ENCODE measurements around the gene CD248. TPM values are rescaled to one million over a fixed set of nuclear protein-coding genes. Genes with fewer than 3 reads are reported as not detected.

Gene CD248
- total RNA-seq, 4 donors from 2014 or later, result 2.6 to 36.2 (median 6.5) TPM

- intact Hi-C loops (cut with DNase I; ENCODE audit: low total_unique reads), result loop anchor here (10.0 kb wide), 1 partner anchor 56 kb away; no protein-coding TSS in a partner anchor
- no peaks in the 10 kb centered on the region for H3K9me3 ChIP-seq
- TF ChIP-seq CTCF (IDR thresholded peaks at IDR 0.05), result no peak
- no peak for TF ChIP-seq EP300 (IDR thresholded peaks at IDR 0.05; ENCODE audit: low read depth)
- TF ChIP-seq POLR2AphosphoS5 (IDR thresholded peaks at IDR 0.05), result no peak
- TF ChIP-seq POLR2A (IDR thresholded peaks at IDR 0.05), result no peak
- no peak overlapping the region for H3K27ac ChIP-seq
- H3K4me1 ChIP-seq, result peaks cover 8 to 22% (median 17%) of the 10 kb centered on the region in 4 donors
- DNase-seq, result no peak
- no peaks in the 10 kb centered on the region for H3K27me3 ChIP-seq
- in situ Hi-C loops (cut with MboI; ENCODE audit: low pct_ligation_motif_present in 1 of 4, low pct_unique_long_range_greater_than_20kb in 1 of 4, low sequenced_read_pairs in 3 of 4), result loop anchor here in 1 of 4 donors (10.0 kb wide), 1 partner anchor 56 kb away; no protein-coding TSS in a partner anchor
- H3K4me3 ChIP-seq, result no peak overlapping the region
- no peaks in the 10 kb centered on the region for H3K36me3 ChIP-seq
- 91% methylated on average over 6 of the region's 6 CpGs; no CpG with 5 or more reads in 1 of the 2 donors for WGBS, 2 donors (ENCODE audit: low coverage in 1 of 2)
These were observed 35.8 kb downstream of the CD248 start for GRCh38 chr11:66281001-66281400.

- Histone ChIP-seq H3K4me3 (no peak overlapping the region), H3K9me3 (no peaks in the 10 kb centered on the region), H3K27me3 (no peaks in the 10 kb centered on the region), H3K27ac (no peak overlapping the region), H3K36me3 (peaks cover 0 to 5% (median under 1%) of the 10 kb centered on the region in 4 donors), H3K4me1 (peaks cover 8 to 22% (median 17%) of the 10 kb centered on the region in 4 donors)
- intact Hi-C loops (cut with DNase I; ENCODE audit: low total_unique reads) (loop anchor here (10.0 kb wide), 1 partner anchor 56 kb away; no protein-coding TSS in a partner anchor), in situ Hi-C loops (cut with MboI; ENCODE audit: low pct_ligation_motif_present in 1 of 4, low pct_unique_long_range_greater_than_20kb in 1 of 4, low sequenced_read_pairs in 3 of 4) (loop anchor here in 1 of 4 donors (10.0 kb wide), 1 partner anchor 56 kb away; no protein-coding TSS in a partner anchor)
- WGBS, 2 donors (ENCODE audit: low coverage in 1 of 2), result 80% methylated on average over 5 of the region's 14 CpGs; no CpG with 5 or more reads in 1 of the 2 donors
- no peak for DNase-seq
- TF ChIP-seq EP300 (IDR thresholded peaks at IDR 0.05; ENCODE audit: low read depth) (no peak), POLR2AphosphoS5 (IDR thresholded peaks at IDR 0.05) (no peak), POLR2A (IDR thresholded peaks at IDR 0.05) (no peak), CTCF (IDR thresholded peaks at IDR 0.05) (no peak)
These were observed 36.4 kb downstream of the CD248 start for GRCh38 chr11:66280428-66280827.

- no peaks in the 10 kb centered on the region for H3K27me3 ChIP-seq
- peaks cover 0 to 15% (median 6%) of the 10 kb centered on the region in 4 donors for H3K36me3 ChIP-seq
- TF ChIP-seq CTCF (IDR thresholded peaks at IDR 0.05), result no peak
- no peak for TF ChIP-seq POLR2A (IDR thresholded peaks at IDR 0.05)
- no peak for TF ChIP-seq POLR2AphosphoS5 (IDR thresholded peaks at IDR 0.05)
- no peak for TF ChIP-seq EP300 (IDR thresholded peaks at IDR 0.05; ENCODE audit: low read depth)
- 72 to 81% methylated on average over 10 to 15 of the region's 15 CpGs for WGBS, 2 donors (ENCODE audit: low coverage in 1 of 2)
- H3K9me3 ChIP-seq, result no peaks in the 10 kb centered on the region
- in situ Hi-C loops (cut with MboI; ENCODE audit: low pct_ligation_motif_present in 1 of 4, low pct_unique_long_range_greater_than_20kb in 1 of 4, low sequenced_read_pairs in 3 of 4) (no loop called here), intact Hi-C loops (cut with DNase I; ENCODE audit: low total_unique reads) (no loop called here)
- DNase-seq, result no peak
- peaks cover 8 to 22% (median 17%) of the 10 kb centered on the region in 4 donors for H3K4me1 ChIP-seq
- H3K4me3 ChIP-seq, result no peak overlapping the region
- H3K27ac ChIP-seq, result no peak overlapping the region
These were observed 37.6 kb downstream of the CD248 start for GRCh38 chr11:66279092-66279734.

- Histone ChIP-seq H3K4me3 (peak overlapping the region in 2 of 4 donors; percentile 16 to 34), H3K27ac (no peak overlapping the region), H3K9me3 (no peaks in the 10 kb centered on the region), H3K27me3 (no peaks in the 10 kb centered on the region), H3K4me1 (peaks cover 8 to 22% (median 17%) of the 10 kb centered on the region in 4 donors), H3K36me3 (peaks cover 0 to 22% (median 11%) of the 10 kb centered on the region in 4 donors)
- in situ Hi-C loops (cut with MboI; ENCODE audit: low pct_ligation_motif_present in 1 of 4, low pct_unique_long_range_greater_than_20kb in 1 of 4, low sequenced_read_pairs in 3 of 4), result no loop called here
- DNase-seq, result no peak
- 12% methylated on average over 22 of the region's 45 CpGs; no CpG with 5 or more reads in 1 of the 2 donors for WGBS, 2 donors (ENCODE audit: low coverage in 1 of 2)
- intact Hi-C loops (cut with DNase I; ENCODE audit: low total_unique reads), result no loop called here
- TF ChIP-seq POLR2A (IDR thresholded peaks at IDR 0.05) (no peak), POLR2AphosphoS5 (IDR thresholded peaks at IDR 0.05) (no peak), EP300 (IDR thresholded peaks at IDR 0.05; ENCODE audit: low read depth) (no peak), CTCF (IDR thresholded peaks at IDR 0.05) (no peak)
These were observed 38.3 kb downstream of the CD248 start for GRCh38 chr11:66278363-66279091.
